Activated naive CD8-positive, alpha-beta T cell treated with anti-CD3 and anti-CD28 coated beads, Interleukin-2, amount 50 U/mL, for 24 hours (primary cell): Measurements from ENCODE around the gene STK32B.

Experiments
- ATAC-seq: fragments of 150-1000 bp; cut with Tn5 transposase; one replicate; pipeline ENCODE4 v1.10.0; 2021
- DNase-seq: peaks from one replicate; pipeline ENCODE4 v3.0.0; 2021
- H3K27ac Mint-ChIP-seq: one replicate; pipeline ENCODE4 v1.8.0; 2021; ENCODE audit warnings: mild to moderate bottlenecking, mixed read lengths
- H3K27me3 Mint-ChIP-seq: one replicate; pipeline ENCODE4 v1.8.0; 2021; ENCODE audit warnings: mixed read lengths
- H3K36me3 Mint-ChIP-seq: one replicate; pipeline ENCODE4 v1.8.0; 2021; ENCODE audit warnings: low read depth, mixed read lengths
- H3K4me1 Mint-ChIP-seq: one replicate; pipeline ENCODE4 v1.8.0; 2021; ENCODE audit warnings: mixed read lengths
- H3K4me3 Mint-ChIP-seq: one replicate; pipeline ENCODE4 v1.8.0; 2021; ENCODE audit warnings: mild to moderate bottlenecking, moderate library complexity, mixed read lengths
- H3K9me3 Mint-ChIP-seq: one replicate; pipeline ENCODE4 v1.8.0; 2021; ENCODE audit warnings: mixed read lengths

STK32B gene

GRCh38 chr4:5393911-5394513 lies 342.7 kb downstream of the STK32B start:
- Mint-ChIP-seq H3K36me3 (no peaks in the 10 kb centered on the region), H3K4me3 (no peak overlapping the region), H3K9me3 (no peaks in the 10 kb centered on the region), H3K4me1 (no peaks in the 10 kb centered on the region), H3K27ac (no peak overlapping the region), H3K27me3 (no peaks in the 10 kb centered on the region)
- DNase-seq: no peak
- no peak for ATAC-seq

GRCh38 chr4:5395781-5396180 lies 344.5 kb downstream of the STK32B start:
- ATAC-seq: no peak
- Mint-ChIP-seq H3K36me3 (no peaks in the 10 kb centered on the region), H3K4me3 (no peak overlapping the region), H3K27me3 (no peaks in the 10 kb centered on the region), H3K4me1 (no peaks in the 10 kb centered on the region), H3K9me3 (no peaks in the 10 kb centered on the region), H3K27ac (no peak overlapping the region)
- no peak for DNase-seq

GRCh38 chr4:5398056-5398455 lies 346.8 kb downstream of the STK32B start:
- Mint-ChIP-seq H3K4me3 (no peak overlapping the region), H3K36me3 (peaks cover 3% of the 10 kb centered on the region), H3K27ac (no peak overlapping the region), H3K9me3 (peaks cover 5% of the 10 kb centered on the region), H3K27me3 (peaks cover 3% of the 10 kb centered on the region), H3K4me1 (no peaks in the 10 kb centered on the region)
- ATAC-seq: peak; percentile 17
- no peak for DNase-seq

DNA sequence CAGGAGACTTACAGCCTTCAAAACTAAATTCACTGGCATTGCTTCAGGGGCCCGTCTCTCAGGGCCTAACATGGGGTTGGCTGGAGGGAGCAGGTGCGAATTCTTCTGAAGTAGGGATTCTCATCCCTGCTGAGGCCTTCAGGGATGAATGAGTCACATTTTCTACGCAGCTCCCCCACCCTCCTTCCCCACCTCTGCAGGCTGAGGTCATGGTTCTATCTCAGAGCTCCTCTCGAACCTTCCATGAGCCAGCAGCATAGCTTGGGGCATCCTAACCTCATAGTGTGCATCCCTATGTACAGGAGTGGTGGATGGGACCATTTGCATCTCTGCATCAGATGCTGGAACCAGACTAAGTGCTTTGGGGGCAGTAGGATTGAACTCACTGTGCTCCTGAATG lies 347.8 kb downstream of the STK32B start:
- DNase-seq (no peak), ATAC-seq (no peak)
- Mint-ChIP-seq H3K27me3 (peaks cover 3% of the 10 kb centered on the region), H3K9me3 (peaks cover 5% of the 10 kb centered on the region), H3K4me3 (no peak overlapping the region), H3K4me1 (no peaks in the 10 kb centered on the region), H3K36me3 (peaks cover 3% of the 10 kb centered on the region), H3K27ac (no peak overlapping the region)

DNA sequence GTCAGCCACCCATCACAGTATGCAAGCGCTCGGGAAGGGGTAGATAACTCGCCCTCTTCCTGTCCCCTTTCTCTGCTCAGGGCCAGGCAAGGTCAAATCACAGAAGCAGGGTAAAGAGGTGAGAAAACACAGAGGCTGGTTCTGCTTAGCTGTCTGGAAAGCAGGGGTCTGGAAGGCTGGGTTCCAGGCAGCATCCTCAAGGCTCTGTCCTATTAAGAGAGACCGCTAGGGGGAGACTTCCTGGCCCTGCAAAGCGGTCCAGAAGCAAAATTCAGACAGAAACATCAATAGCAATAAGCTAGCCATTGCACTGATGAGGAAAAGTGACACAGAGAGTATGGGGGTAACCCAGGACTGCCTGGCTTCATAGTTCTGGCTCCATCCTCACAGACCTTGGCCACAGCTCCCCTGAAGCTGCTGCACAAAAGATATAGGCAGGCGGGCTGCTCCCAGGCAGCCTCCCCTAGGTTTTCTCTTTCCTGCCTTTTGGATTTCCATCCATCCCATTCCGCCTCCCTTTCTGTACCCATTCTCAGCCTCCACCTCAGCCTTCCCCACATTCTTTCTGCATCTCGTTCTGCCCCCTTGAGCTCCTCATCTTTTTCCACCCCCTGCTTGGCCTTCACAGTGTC lies 348.6 kb downstream of the STK32B start:
- Mint-ChIP-seq H3K4me3 (no peak overlapping the region), H3K36me3 (peaks cover 3% of the 10 kb centered on the region), H3K9me3 (peaks cover 5% of the 10 kb centered on the region), H3K4me1 (no peaks in the 10 kb centered on the region), H3K27ac (no peak overlapping the region), H3K27me3 (peaks cover 3% of the 10 kb centered on the region)
- DNase-seq (no peak), ATAC-seq (no peak)

- ATAC-seq: no peak
- H3K4me1 Mint-ChIP-seq: no peaks in the 10 kb centered on the region
- peaks cover 13% of the 10 kb centered on the region for H3K9me3 Mint-ChIP-seq
- peaks cover 3% of the 10 kb centered on the region for H3K27me3 Mint-ChIP-seq
- DNase-seq: no peak
- H3K4me3 Mint-ChIP-seq: no peak overlapping the region
- peaks cover 3% of the 10 kb centered on the region for H3K36me3 Mint-ChIP-seq
- no peak overlapping the region for H3K27ac Mint-ChIP-seq
Measured at GRCh38 chr4:5403746-5404497, 352.6 kb downstream of the STK32B start.

DNA sequence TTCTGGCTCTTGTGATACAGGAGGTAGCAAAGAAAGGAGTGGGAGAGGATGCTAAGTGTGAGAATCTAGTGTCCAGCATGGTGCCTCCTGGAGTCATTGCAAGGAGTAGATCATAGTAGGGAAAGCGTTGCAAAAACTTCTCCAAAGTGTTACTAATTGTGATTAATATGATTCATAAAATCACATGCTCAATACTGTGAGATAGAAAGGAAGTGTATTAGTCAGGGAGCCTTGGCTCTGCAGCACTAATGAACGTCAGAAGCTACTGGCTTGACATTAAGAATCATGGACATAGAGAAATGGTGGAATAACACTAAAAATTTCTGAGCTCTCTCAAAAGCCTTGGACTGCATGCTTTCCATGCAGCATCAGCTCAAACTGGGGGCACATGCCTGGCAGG lies 358.0 kb downstream of the STK32B start:
- Mint-ChIP-seq H3K36me3 (no peaks in the 10 kb centered on the region), H3K9me3 (peaks cover 8% of the 10 kb centered on the region), H3K4me3 (no peak overlapping the region), H3K4me1 (no peaks in the 10 kb centered on the region), H3K27ac (no peak overlapping the region), H3K27me3 (no peaks in the 10 kb centered on the region)
- DNase-seq: no peak
- no peak for ATAC-seq

DNA sequence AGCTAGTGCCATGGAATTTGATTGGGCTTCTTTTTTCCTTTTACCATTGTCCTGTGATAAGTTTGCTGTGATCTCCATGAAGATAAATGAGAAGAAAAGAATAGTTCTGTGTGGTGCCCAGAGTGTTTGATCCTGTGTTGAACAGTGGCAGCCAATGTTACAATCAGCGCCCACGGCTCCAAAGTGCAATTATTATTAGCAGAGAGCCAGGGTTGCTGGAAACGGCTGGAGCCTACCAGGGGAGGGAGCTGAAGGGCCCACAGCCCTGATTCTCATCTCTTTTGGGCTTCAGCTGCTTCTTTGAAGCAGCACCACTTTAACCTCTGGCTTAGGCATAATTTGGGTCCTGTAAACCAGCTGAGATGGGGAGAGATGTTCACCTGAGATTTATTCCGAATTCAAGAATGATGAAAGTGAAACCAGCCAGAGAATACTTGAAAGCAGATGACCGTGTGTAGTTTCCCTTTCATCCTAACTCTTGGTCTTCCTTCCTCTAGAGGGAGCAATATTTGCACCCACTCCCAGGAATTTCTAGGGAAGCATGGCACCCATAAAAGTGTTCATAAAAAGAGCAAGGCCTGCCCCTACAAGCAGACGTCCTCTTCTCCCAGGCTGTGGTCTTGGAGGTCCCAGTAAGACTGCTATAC lies 358.8 kb downstream of the STK32B start:
- H3K27me3 Mint-ChIP-seq: no peaks in the 10 kb centered on the region
- no peak for DNase-seq
- peaks cover 8% of the 10 kb centered on the region for H3K9me3 Mint-ChIP-seq
- H3K36me3 Mint-ChIP-seq: no peaks in the 10 kb centered on the region
- no peak overlapping the region for H3K27ac Mint-ChIP-seq
- ATAC-seq: no peak
- no peaks in the 10 kb centered on the region for H3K4me1 Mint-ChIP-seq
- H3K4me3 Mint-ChIP-seq: no peak overlapping the region

DNA sequence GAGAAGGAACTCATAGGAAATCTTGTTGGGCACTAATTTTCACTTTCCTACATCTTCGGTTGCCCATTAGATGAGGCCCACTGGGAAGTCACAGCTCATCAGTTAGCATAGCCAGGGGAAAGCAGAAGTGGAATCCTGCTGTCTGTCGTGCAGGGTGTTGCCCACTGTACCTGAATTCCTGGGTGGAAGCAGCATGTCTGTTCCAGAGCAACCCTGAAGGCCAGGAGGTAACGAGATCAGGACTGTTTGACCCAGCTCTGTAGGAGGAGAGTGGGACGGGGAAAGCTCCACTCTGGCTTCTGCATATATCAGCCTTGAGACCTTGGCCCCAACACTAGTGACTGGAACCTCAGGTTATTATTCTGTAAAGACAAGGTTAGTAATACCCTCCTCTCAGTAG lies 361.0 kb downstream of the STK32B start:
- ATAC-seq: no peak
- peaks cover 6% of the 10 kb centered on the region for H3K9me3 Mint-ChIP-seq
- DNase-seq: no peak
- no peaks in the 10 kb centered on the region for H3K27me3 Mint-ChIP-seq
- H3K36me3 Mint-ChIP-seq: no peaks in the 10 kb centered on the region
- H3K4me1 Mint-ChIP-seq: no peaks in the 10 kb centered on the region
- no peak overlapping the region for H3K27ac Mint-ChIP-seq
- H3K4me3 Mint-ChIP-seq: no peak overlapping the region

GRCh38 chr4:5412751-5413150 lies 361.5 kb downstream of the STK32B start:
- DNase-seq: no peak
- H3K9me3 Mint-ChIP-seq: peaks cover 6% of the 10 kb centered on the region
- no peak overlapping the region for H3K4me3 Mint-ChIP-seq
- H3K36me3 Mint-ChIP-seq: no peaks in the 10 kb centered on the region
- H3K4me1 Mint-ChIP-seq: no peaks in the 10 kb centered on the region
- no peak for ATAC-seq
- no peak overlapping the region for H3K27ac Mint-ChIP-seq
- H3K27me3 Mint-ChIP-seq: no peaks in the 10 kb centered on the region

- no peak overlapping the region for H3K4me3 Mint-ChIP-seq
- no peak for ATAC-seq
- H3K27ac Mint-ChIP-seq: no peak overlapping the region
- H3K4me1 Mint-ChIP-seq: no peaks in the 10 kb centered on the region
- H3K36me3 Mint-ChIP-seq: no peaks in the 10 kb centered on the region
- H3K27me3 Mint-ChIP-seq: no peaks in the 10 kb centered on the region
- H3K9me3 Mint-ChIP-seq: peaks cover 10% of the 10 kb centered on the region
- no peak for DNase-seq
Measured at GRCh38 chr4:5416637-5417036, 365.4 kb downstream of the STK32B start.

DNA sequence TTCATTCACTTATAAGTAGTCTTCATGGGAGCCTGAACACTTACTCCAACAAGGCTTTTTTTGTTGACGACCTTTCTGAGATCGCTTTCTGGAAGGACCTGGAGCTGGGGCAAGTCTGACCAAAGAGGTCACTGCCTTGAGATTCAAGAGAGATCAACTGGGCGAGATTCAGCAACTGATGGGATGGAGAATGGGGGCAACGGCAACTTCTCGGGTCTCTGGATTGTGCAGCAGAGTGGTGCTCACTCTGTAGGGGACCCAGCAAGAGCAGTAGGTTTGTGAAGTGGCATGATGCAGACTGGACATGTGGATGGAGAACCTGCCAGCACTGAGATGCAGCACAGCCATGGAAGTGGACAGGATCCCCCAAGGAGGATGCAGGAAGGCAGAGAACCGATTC lies 369.0 kb downstream of the STK32B start:
- H3K9me3 Mint-ChIP-seq: peaks cover 10% of the 10 kb centered on the region
- ATAC-seq (no peak), DNase-seq (no peak)
- no peak overlapping the region for H3K4me3 Mint-ChIP-seq
- H3K4me1 Mint-ChIP-seq: no peaks in the 10 kb centered on the region
- H3K27ac Mint-ChIP-seq: no peak overlapping the region
- no peaks in the 10 kb centered on the region for H3K36me3 Mint-ChIP-seq
- no peaks in the 10 kb centered on the region for H3K27me3 Mint-ChIP-seq

DNA sequence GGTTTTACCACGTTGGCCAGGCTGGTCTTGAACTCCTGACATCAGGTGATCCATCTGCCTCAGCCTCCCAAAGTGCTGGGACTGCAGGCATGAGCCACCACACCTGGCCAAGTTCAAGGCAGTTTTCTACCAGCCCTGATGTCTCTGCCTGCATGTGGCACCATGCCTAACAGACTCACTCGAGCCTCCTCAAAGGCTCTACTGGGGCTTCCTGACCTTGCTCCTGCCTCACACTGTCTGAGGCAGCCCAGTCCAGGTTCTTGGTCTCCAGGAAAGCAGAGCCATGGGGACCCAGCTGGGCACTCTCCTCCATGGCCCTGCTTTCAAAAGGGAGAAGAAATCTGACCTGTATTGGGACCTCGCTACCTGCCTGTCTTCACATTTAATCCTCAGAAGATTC lies 370.1 kb downstream of the STK32B start:
- Mint-ChIP-seq H3K27me3 (no peaks in the 10 kb centered on the region), H3K4me1 (no peaks in the 10 kb centered on the region)

GRCh38 chr4:5422195-5422594 lies 370.9 kb downstream of the STK32B start:
- Mint-ChIP-seq H3K4me1 (no peaks in the 10 kb centered on the region), H3K4me3 (no peak overlapping the region), H3K27me3 (no peaks in the 10 kb centered on the region), H3K36me3 (no peaks in the 10 kb centered on the region), H3K27ac (no peak overlapping the region), H3K9me3 (peaks cover 8% of the 10 kb centered on the region)
- no peak for DNase-seq
- ATAC-seq: no peak

More for the DNA sequence above, 370.1 kb downstream of the STK32B start:
- H3K36me3 Mint-ChIP-seq: no peaks in the 10 kb centered on the region
- H3K4me3 Mint-ChIP-seq: no peak overlapping the region
- H3K27ac Mint-ChIP-seq: no peak overlapping the region
- ATAC-seq: no peak
- H3K9me3 Mint-ChIP-seq: peaks cover 10% of the 10 kb centered on the region
- no peak for DNase-seq

DNA sequence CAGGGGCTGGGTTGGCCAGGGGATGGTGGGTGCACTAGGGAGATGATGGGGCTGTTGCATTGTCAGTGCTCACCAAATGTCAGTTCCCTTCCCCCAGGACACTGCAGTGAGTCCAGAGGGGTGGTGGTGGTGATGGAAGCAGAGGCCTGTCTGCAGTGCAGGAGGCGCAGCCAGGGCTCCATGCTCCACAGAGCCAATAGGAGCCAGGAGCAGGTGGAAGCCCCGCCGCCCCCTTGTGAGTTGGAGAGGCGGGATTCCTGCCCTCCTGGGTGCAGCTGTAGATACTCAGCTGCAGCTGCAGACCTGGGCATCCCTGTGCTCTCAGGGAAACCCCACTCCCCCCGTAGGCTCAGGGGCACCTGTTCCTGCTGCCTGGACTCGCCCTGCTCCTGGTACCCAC lies 372.4 kb downstream of the STK32B start:
- Mint-ChIP-seq H3K4me1 (no peaks in the 10 kb centered on the region), H3K4me3 (no peak overlapping the region), H3K27ac (no peak overlapping the region), H3K36me3 (no peaks in the 10 kb centered on the region), H3K27me3 (no peaks in the 10 kb centered on the region), H3K9me3 (no peaks in the 10 kb centered on the region)
- ATAC-seq: no peak
- DNase-seq: no peak
